H9 (cell line): Measurements from ENCODE around the gene EPB41L4B. TPM values are rescaled to one million over a fixed set of nuclear protein-coding genes. Genes with fewer than 3 reads are reported as not detected.
A peak's percentile ranks its signal among the peaks of the same experiment; 100 is the strongest.

Experiments used
- DNase-seq: peaks from one replicate; pipeline ENCODE4 v3.0.0-alpha.2; 2017
- H2AFZ ChIP-seq: one replicate; pipeline ENCODE4 v1.6.1; 2013; ENCODE audit warnings: mild to moderate bottlenecking, low read length, control low read depth, moderate library complexity
- H2AK5ac ChIP-seq: 2 replicates; pipeline ENCODE4 v1.6.1; 2013; ENCODE audit warnings: low read length, control low read depth, mixed read lengths; ENCODE audit not compliant: insufficient read length
- H2BK120ac ChIP-seq: one replicate; pipeline ENCODE4 v1.6.1; 2013; ENCODE audit warnings: low read depth, mild to moderate bottlenecking, low read length, control low read depth, inconsistent platforms; ENCODE audit not compliant: poor library complexity, severe bottlenecking
- H2BK12ac ChIP-seq: 2 replicates; pipeline ENCODE4 v1.6.1; 2013; ENCODE audit warnings: low read length, control low read depth, mixed read lengths, low read depth; ENCODE audit not compliant: insufficient read length
- H2BK15ac ChIP-seq: 2 replicates; pipeline ENCODE4 v1.6.1; 2013; ENCODE audit warnings: low read depth, low read length, control low read depth
- H2BK20ac ChIP-seq: one replicate; pipeline ENCODE4 v1.6.1; 2013; ENCODE audit warnings: low read depth, mild to moderate bottlenecking, low read length, control low read depth, inconsistent platforms; ENCODE audit not compliant: poor library complexity, severe bottlenecking
- H2BK5ac ChIP-seq: 2 replicates; pipeline ENCODE4 v1.6.1; 2013; ENCODE audit warnings: low read length, control low read depth, mixed read lengths; ENCODE audit not compliant: insufficient read length
- H3K14ac ChIP-seq: 2 replicates; pipeline ENCODE4 v1.6.1; 2013; ENCODE audit warnings: low read length, control low read depth; ENCODE audit not compliant: insufficient read depth
- H3K18ac ChIP-seq: 2 replicates; pipeline ENCODE4 v1.6.1; 2013; ENCODE audit warnings: low read depth, mild to moderate bottlenecking, mixed read lengths, low read length, control low read depth; ENCODE audit not compliant: insufficient read length
- H3K23ac ChIP-seq: 2 replicates; pipeline ENCODE4 v1.6.1; 2013; ENCODE audit warnings: low read length, control low read depth, mixed read lengths, low read depth; ENCODE audit not compliant: insufficient read length
- H3K23me2 ChIP-seq: 2 replicates; pipeline ENCODE4 v1.6.1; 2013; ENCODE audit warnings: low read depth, mild to moderate bottlenecking, mixed read lengths, low read length, control low read depth; ENCODE audit not compliant: insufficient read length, poor library complexity, severe bottlenecking
- H3K27ac ChIP-seq: 2 replicates; pipeline ENCODE4 v1.5.1; 2013; ENCODE audit warnings: low read length, control low read depth, mixed read lengths, low read depth; ENCODE audit not compliant: insufficient read length
- H3K27me3 ChIP-seq: 2 replicates; pipeline ENCODE4 v1.6.1; 2013; ENCODE audit warnings: low read length, control low read depth, inconsistent platforms; ENCODE audit not compliant: insufficient read depth
- H3K4ac ChIP-seq: 2 replicates; pipeline ENCODE4 v1.6.1; 2013; ENCODE audit warnings: low read depth, mild to moderate bottlenecking, control low read depth, inconsistent platforms, low read length, moderate library complexity
- H3K4me1 ChIP-seq: 2 replicates; pipeline ENCODE4 v1.6.1; 2013; ENCODE audit warnings: low read length, control low read depth, inconsistent platforms; ENCODE audit not compliant: insufficient read depth
- H3K4me2 ChIP-seq: 2 replicates; pipeline ENCODE4 v1.6.1; 2013; ENCODE audit warnings: low read length, control low read depth, mixed read lengths; ENCODE audit not compliant: insufficient read length, insufficient read depth
- H3K56ac ChIP-seq: 2 replicates; pipeline ENCODE4 v1.6.1; 2013; ENCODE audit warnings: low read depth, mild to moderate bottlenecking, mixed read lengths, low read length, control low read depth; ENCODE audit not compliant: insufficient read length
- H3K79me1 ChIP-seq: 2 replicates; pipeline ENCODE4 v1.6.1; 2013; ENCODE audit warnings: low read depth, mild to moderate bottlenecking, moderate library complexity, low read length, control low read depth, inconsistent platforms; ENCODE audit not compliant: insufficient read depth, poor library complexity, severe bottlenecking
- H3K79me2 ChIP-seq: 2 replicates; pipeline ENCODE4 v1.6.1; 2013; ENCODE audit warnings: low read length, control low read depth, inconsistent platforms; ENCODE audit not compliant: insufficient read depth
- H3K9ac ChIP-seq: 2 replicates; pipeline ENCODE4 v1.6.1; 2013; ENCODE audit warnings: low read length, control low read depth, mixed read lengths; ENCODE audit not compliant: insufficient read length; ENCODE audit errors: extremely low read depth
- H3K9me3 ChIP-seq: one replicate; pipeline ENCODE4 v1.6.1; 2013; ENCODE audit warnings: low read depth, low read length, inconsistent platforms; ENCODE audit not compliant: control insufficient read depth
- H3T11ph ChIP-seq: one replicate; pipeline ENCODE4 v1.6.1; 2013; ENCODE audit warnings: mild to moderate bottlenecking, low read length, control low read depth, inconsistent platforms
- H4K20me1 ChIP-seq: one replicate; pipeline ENCODE4 v1.6.1; 2013; ENCODE audit not compliant: control insufficient read depth, insufficient read length, insufficient read depth
- H4K5ac ChIP-seq: 2 replicates; pipeline ENCODE4 v1.6.1; 2013; ENCODE audit warnings: low read depth, mild to moderate bottlenecking, mixed read lengths, low read length, control low read depth; ENCODE audit not compliant: insufficient read length
- H4K8ac ChIP-seq: replicated peaks from 2 replicates; pipeline ENCODE4 v1.6.1; 2013; ENCODE audit warnings: low read length, control low read depth, mixed read lengths, low read depth; ENCODE audit not compliant: insufficient read length
- H4K91ac ChIP-seq: 2 replicates; pipeline ENCODE4 v1.6.1; 2013; ENCODE audit warnings: low read depth, mild to moderate bottlenecking, moderate library complexity, mixed read lengths, low read length, control low read depth; ENCODE audit not compliant: insufficient read length
- H3K27ac Mint-ChIP-seq, 3 experiments: 2 replicates in 2 of 3; 3 replicates in 1 of 3; pipeline ENCODE4 v1.8.0; 2020 to 2021; ENCODE audit warnings: mixed read lengths in 3 of 3, mild to moderate bottlenecking in 1 of 3, moderate library complexity in 1 of 3
- H3K27me3 Mint-ChIP-seq: 2 replicates; pipeline ENCODE4 v1.8.0; 2021; ENCODE audit warnings: low read depth, mild to moderate bottlenecking, moderate library complexity, mixed read lengths
- H3K36me3 Mint-ChIP-seq, 3 experiments: 2 replicates in 2 of 3; 3 replicates in 1 of 3; pipeline ENCODE4 v1.8.0; 2020 to 2021; ENCODE audit warnings: low read depth in 3 of 3, mixed read lengths in 3 of 3; ENCODE audit not compliant: insufficient read depth in 1 of 3
- H3K4me1 Mint-ChIP-seq, 2 experiments: 2 replicates each; pipeline ENCODE4 v1.8.0; 2020; ENCODE audit warnings: mixed read lengths in 2 of 2
- H3K4me3 Mint-ChIP-seq, 2 experiments: 2 replicates in 1 of 2; 3 replicates in 1 of 2; pipeline ENCODE4 v1.8.0; 2020 to 2021; ENCODE audit warnings: mild to moderate bottlenecking in 2 of 2, mixed read lengths in 2 of 2, moderate library complexity in 1 of 2
- H3K9me3 Mint-ChIP-seq, 2 experiments: 2 replicates in 1 of 2; 3 replicates in 1 of 2; pipeline ENCODE4 v1.8.0; 2020; ENCODE audit warnings: mild to moderate bottlenecking in 2 of 2, mixed read lengths in 2 of 2, moderate library complexity in 1 of 2
- CTCF ChIP-seq: fragments of 200-600 bp; sonication (generic); conservative IDR thresholded peaks from 3 replicates; pipeline ENCODE4 v1.8.0; 2021; ENCODE audit warnings: antibody characterized with exemption, mild to moderate bottlenecking
- WGBS: extraction: QIAGEN DNeasy Blood & Tissue Kit; methylation state at CpG from one replicate; pipeline ENCODE4 v1.1.7; 2013; ENCODE audit warnings: missing lambda C conversion rate, low lambda C conversion rate, mixed read lengths; ENCODE audit not compliant: insufficient read length; ENCODE audit errors: extremely low coverage; 5-methylcytosine and 5-hydroxymethylcytosine counted together
- total RNA-seq: library from RNA; stranded (reverse); gene quantifications from 2 replicates; pipeline ENCODE4 v1.2.1, GENCODE V29; 2021

The EPB41L4B gene
- total RNA-seq, 1 experiment from 2014 or later, result 18.9 TPM

GRCh38 chr9:109276469-109277440 lies 44.1 kb downstream of the EPB41L4B start:
- no peak overlapping the region for H2BK20ac ChIP-seq
- H3K14ac ChIP-seq, result no peak overlapping the region
- H4K5ac ChIP-seq, result no peak overlapping the region
- Mint-ChIP-seq H3K9me3 (no peaks in the 10 kb centered on the region), H3K4me3 (no peak overlapping the region), H3K27me3 (no peaks in the 10 kb centered on the region), H3K4me1 (peaks cover 5 to 8% of the 10 kb centered on the region in 2 experiments), H3K27ac (peak overlapping the region in 1 of 3 experiments; percentile 93; a peak in 3 of 7 replicates), H3K36me3 (peaks cover 0 to 21% (median 11%) of the 10 kb centered on the region in 3 experiments; a peak in 4 of 7 replicates)
- no peaks in the 10 kb centered on the region for H3K9me3 ChIP-seq
- H4K8ac ChIP-seq, result no peak overlapping the region
- peaks cover 3% of the 10 kb centered on the region; the same call in 1 of the 2 replicates for H3K79me2 ChIP-seq
- H3K79me1 ChIP-seq, result no peaks in the 10 kb centered on the region
- H4K91ac ChIP-seq, result no peak overlapping the region
- H3K18ac ChIP-seq, result no peak overlapping the region
- no peak for DNase-seq
- H3K27me3 ChIP-seq, result no peaks in the 10 kb centered on the region
- H4K20me1 ChIP-seq, result no peaks in the 10 kb centered on the region
- H3K4ac ChIP-seq, result no peak overlapping the region
- no peak overlapping the region for H3K56ac ChIP-seq
- H2BK15ac ChIP-seq, result no peak overlapping the region
- no peak overlapping the region for H3K23ac ChIP-seq
- H3K4me1 ChIP-seq, result no peaks in the 10 kb centered on the region
- H2BK12ac ChIP-seq, result no peak overlapping the region
- no peak overlapping the region for H2AK5ac ChIP-seq
- no peak overlapping the region for H2AFZ ChIP-seq
- no peak overlapping the region for H3K9ac ChIP-seq
- H3K4me2 ChIP-seq, result no peak overlapping the region
- no peak overlapping the region for H3K27ac ChIP-seq
- H2BK120ac ChIP-seq, result no peak overlapping the region
- H2BK5ac ChIP-seq, result no peak overlapping the region
- no CpG with 5 or more reads among the region's 13 CpGs for WGBS
- H3T11ph ChIP-seq, result no peak overlapping the region
- H3K23me2 ChIP-seq, result no peaks in the 10 kb centered on the region
- no peak for TF ChIP-seq CTCF
